A673 (cell line): Measurements from ENCODE around the gene PTPN12.

Experiments
- CTCF ChIP-seq: fragments of 300-800, 200-600 bp; sonication (generic); conservative IDR thresholded peaks from 2 replicates; pipeline ENCODE4 v1.5.1; 2017; ENCODE audit warnings: low read depth, mild to moderate bottlenecking, antibody characterized with exemption, low read length, moderate library complexity, mixed read lengths
- EZH2 ChIP-seq: fragments of 200-600 bp; sonication (generic); IDR thresholded peaks from 2 replicates; pipeline ENCODE4 v1.6.1; 2017; ENCODE audit warnings: borderline replicate concordance, low read depth, mild to moderate bottlenecking, mixed read lengths, antibody characterized with exemption, low read length; ENCODE audit not compliant: poor library complexity, severe bottlenecking

- TF ChIP-seq CTCF (no peak), EZH2 (no peak)
Observed at GRCh38 chr7:77532247-77532646, 4.8 kb upstream of the PTPN12 start.
